WTC11 (cell line): ENCODE data around the gene PLXNA1.

Experiments used
- CBFB ChIP-seq: sonication (generic); formaldehyde crosslinking; IDR thresholded peaks from 2 replicates; pipeline ENCODE4 v1.8.1; 2022; ENCODE audit warnings: mild to moderate bottlenecking, low read depth, missing genetic modification reagents
- E2F1 ChIP-seq: sonication (generic); formaldehyde crosslinking; IDR thresholded peaks from 2 replicates; pipeline ENCODE4 v1.8.0; 2022; ENCODE audit warnings: mild to moderate bottlenecking, missing genetic modification reagents
- ESRRA ChIP-seq: sonication (generic); formaldehyde crosslinking; IDR thresholded peaks from 2 replicates; pipeline ENCODE4 v1.8.1; 2022; ENCODE audit warnings: mild to moderate bottlenecking, missing genetic modification reagents, borderline replicate concordance
- FOXP1 ChIP-seq: sonication (generic); formaldehyde crosslinking; IDR thresholded peaks from 2 replicates; pipeline ENCODE4 v1.8.0; 2022; ENCODE audit warnings: missing genetic modification reagents, mild to moderate bottlenecking, moderate library complexity, borderline replicate concordance
- IRF2 ChIP-seq: sonication (generic); formaldehyde crosslinking; IDR thresholded peaks from 2 replicates; pipeline ENCODE4 v1.8.0; 2022; ENCODE audit warnings: low read depth, missing genetic modification reagents, borderline replicate concordance
- NFATC4 ChIP-seq: fragments of 250-450 bp; sonication (Bioruptor Pico); IDR thresholded peaks from 2 replicates; pipeline ENCODE4 v1.9.0; 2021; ENCODE audit warnings: mild to moderate bottlenecking
- NR3C1 ChIP-seq: sonication (generic); formaldehyde crosslinking; conservative IDR thresholded peaks from 2 replicates; pipeline ENCODE4 v1.8.1; 2023; ENCODE audit warnings: low read depth, mild to moderate bottlenecking, missing genetic modification reagents
- RELA ChIP-seq: sonication (generic); formaldehyde crosslinking; IDR thresholded peaks from 2 replicates; pipeline ENCODE4 v1.8.1; 2022; ENCODE audit warnings: missing genetic modification reagents, mild to moderate bottlenecking, borderline replicate concordance
- SP1 ChIP-seq: sonication (generic); formaldehyde crosslinking; conservative IDR thresholded peaks from 2 replicates; pipeline ENCODE4 v1.8.1; 2022; ENCODE audit warnings: missing genetic modification reagents
- TP53 ChIP-seq: sonication (generic); formaldehyde crosslinking; IDR thresholded peaks from 2 replicates; pipeline ENCODE4 v1.8.1; 2023; ENCODE audit warnings: mild to moderate bottlenecking, missing genetic modification reagents
- ZNF138 ChIP-seq: sonication (generic); formaldehyde crosslinking; conservative IDR thresholded peaks from 2 replicates; pipeline ENCODE4 v1.8.1; 2022; ENCODE audit warnings: mild to moderate bottlenecking, moderate library complexity, missing genetic modification reagents
- TF ChIP-seq, protein P1 (sequence below): fragments of 200-600 bp; IDR thresholded peaks from 2 replicates; pipeline ENCODE4 v1.8.0; 2022; ENCODE audit warnings: antibody characterized with exemption
- TF ChIP-seq, protein P2 (sequence below): sonication (generic); formaldehyde crosslinking; IDR thresholded peaks from 2 replicates; pipeline ENCODE4 v1.8.0; 2022; ENCODE audit warnings: mild to moderate bottlenecking, missing genetic modification reagents
- TF ChIP-seq, protein P3 (sequence below): sonication (generic); formaldehyde crosslinking; conservative IDR thresholded peaks from 2 replicates; pipeline ENCODE4 v1.8.1; 2022; ENCODE audit warnings: mild to moderate bottlenecking, missing genetic modification reagents

DNA sequence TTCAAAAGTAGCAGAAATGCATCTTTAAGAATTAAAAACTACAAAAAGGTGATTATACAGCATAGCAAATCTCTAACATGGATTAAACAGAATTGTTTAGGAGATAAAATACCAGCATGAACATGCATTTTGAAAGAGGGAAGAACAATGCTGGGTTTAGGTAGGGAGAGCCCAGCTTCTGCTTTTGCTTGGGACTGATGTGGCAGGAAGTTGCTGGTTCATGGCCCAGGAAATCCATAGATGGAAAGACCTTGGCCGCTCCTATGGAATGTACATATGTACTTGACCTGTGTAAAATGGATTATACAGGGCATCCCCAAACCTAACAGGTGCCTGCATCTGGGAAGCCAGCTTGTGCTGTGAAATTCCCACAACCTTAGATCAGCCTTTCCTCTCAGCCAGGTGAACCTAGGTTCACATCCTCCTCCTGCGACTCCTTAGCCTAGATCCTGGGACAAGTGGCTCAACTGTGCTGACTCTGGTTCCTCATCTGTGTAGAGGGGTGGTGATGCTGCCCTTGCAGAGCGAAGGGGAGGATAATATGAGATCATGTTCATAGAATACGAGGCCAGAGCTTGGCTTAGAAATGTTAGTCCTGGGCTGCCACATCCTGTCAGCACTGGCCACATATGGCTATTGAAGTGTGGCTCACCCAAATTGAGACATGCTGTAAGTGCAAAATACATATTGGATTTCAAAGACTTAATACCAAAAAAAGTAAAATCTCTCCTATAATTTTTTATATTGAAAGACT is 47.0 kb upstream of the PLXNA1 start:
- TF ChIP-seq, protein P1, sequence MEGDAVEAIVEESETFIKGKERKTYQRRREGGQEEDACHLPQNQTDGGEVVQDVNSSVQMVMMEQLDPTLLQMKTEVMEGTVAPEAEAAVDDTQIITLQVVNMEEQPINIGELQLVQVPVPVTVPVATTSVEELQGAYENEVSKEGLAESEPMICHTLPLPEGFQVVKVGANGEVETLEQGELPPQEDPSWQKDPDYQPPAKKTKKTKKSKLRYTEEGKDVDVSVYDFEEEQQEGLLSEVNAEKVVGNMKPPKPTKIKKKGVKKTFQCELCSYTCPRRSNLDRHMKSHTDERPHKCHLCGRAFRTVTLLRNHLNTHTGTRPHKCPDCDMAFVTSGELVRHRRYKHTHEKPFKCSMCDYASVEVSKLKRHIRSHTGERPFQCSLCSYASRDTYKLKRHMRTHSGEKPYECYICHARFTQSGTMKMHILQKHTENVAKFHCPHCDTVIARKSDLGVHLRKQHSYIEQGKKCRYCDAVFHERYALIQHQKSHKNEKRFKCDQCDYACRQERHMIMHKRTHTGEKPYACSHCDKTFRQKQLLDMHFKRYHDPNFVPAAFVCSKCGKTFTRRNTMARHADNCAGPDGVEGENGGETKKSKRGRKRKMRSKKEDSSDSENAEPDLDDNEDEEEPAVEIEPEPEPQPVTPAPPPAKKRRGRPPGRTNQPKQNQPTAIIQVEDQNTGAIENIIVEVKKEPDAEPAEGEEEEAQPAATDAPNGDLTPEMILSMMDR = no peak
- TF ChIP-seq IRF2 (CRISPR knock-in tag) (no peak), RELA (CRISPR knock-in tag) (no peak), SP1 (CRISPR knock-in tag) (no peak), ZNF138 (CRISPR knock-in tag) (no peak), CBFB (no peak), E2F1 (CRISPR knock-in tag) (no peak), NR3C1 (CRISPR knock-in tag) (no peak), TP53 (CRISPR knock-in tag) (no peak), NFATC4 (CRISPR knock-in tag) (no peak), ESRRA (CRISPR knock-in tag) (no peak), FOXP1 (no peak)
- TF ChIP-seq, protein P2, sequence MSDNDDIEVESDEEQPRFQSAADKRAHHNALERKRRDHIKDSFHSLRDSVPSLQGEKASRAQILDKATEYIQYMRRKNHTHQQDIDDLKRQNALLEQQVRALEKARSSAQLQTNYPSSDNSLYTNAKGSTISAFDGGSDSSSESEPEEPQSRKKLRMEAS (CRISPR knock-in tag) = no peak
- TF ChIP-seq, protein P3, sequence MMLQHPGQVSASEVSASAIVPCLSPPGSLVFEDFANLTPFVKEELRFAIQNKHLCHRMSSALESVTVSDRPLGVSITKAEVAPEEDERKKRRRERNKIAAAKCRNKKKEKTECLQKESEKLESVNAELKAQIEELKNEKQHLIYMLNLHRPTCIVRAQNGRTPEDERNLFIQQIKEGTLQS (CRISPR knock-in tag) = no peak
